ENCODE measurements around the gene PDCD1LG2.

DNA sequence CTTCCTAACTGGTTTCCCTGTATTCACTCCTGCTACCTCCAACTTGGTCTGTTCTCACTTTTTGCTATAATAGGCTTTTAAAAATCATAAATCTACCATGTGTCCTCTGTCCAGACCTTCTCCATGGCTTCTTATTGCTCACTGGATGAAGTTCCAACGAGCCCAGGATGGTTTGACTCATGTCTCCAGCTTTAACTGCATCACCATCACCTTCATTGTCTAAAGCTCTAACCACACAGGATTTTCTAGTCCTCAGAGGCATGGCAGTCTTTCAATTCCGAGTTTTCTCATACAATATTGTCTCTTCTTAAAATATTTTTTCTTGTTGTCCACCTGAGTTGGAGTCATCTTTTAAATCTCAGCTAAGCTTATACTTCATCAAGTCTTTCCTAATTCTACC lies 49.3 kb downstream of the PDCD1LG2 start:
- TF ChIP-seq, protein P1, sequence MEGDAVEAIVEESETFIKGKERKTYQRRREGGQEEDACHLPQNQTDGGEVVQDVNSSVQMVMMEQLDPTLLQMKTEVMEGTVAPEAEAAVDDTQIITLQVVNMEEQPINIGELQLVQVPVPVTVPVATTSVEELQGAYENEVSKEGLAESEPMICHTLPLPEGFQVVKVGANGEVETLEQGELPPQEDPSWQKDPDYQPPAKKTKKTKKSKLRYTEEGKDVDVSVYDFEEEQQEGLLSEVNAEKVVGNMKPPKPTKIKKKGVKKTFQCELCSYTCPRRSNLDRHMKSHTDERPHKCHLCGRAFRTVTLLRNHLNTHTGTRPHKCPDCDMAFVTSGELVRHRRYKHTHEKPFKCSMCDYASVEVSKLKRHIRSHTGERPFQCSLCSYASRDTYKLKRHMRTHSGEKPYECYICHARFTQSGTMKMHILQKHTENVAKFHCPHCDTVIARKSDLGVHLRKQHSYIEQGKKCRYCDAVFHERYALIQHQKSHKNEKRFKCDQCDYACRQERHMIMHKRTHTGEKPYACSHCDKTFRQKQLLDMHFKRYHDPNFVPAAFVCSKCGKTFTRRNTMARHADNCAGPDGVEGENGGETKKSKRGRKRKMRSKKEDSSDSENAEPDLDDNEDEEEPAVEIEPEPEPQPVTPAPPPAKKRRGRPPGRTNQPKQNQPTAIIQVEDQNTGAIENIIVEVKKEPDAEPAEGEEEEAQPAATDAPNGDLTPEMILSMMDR (IDR thresholded peaks at IDR 0.05) = no peak
- no peak for TF ChIP-seq POLR2A (IDR thresholded peaks at IDR 0.05)

Measured in right lobe of liver (tissue), 4 donors.